ENCODE data around the gene SH2D1A.
"Not testable (repeated sequence)": the region's sequence is repeated elsewhere in the genome, so short reads cannot be mapped to it uniquely, and the experiment has no call there.

Gene SH2D1A

GRCh38 chrX:124346117-124346876 lies at the start of gene SH2D1A:
TSS of gene SH2D1A (plus strand) at chrX:124346563. CDS start at chrX:124346643, 80 bp downstream.
- DNase-seq = no peak

- DNase-seq = not testable (repeated sequence)
Observed at GRCh38 chrX:124299323-124299722, 47.0 kb upstream of the SH2D1A start.

DNA sequence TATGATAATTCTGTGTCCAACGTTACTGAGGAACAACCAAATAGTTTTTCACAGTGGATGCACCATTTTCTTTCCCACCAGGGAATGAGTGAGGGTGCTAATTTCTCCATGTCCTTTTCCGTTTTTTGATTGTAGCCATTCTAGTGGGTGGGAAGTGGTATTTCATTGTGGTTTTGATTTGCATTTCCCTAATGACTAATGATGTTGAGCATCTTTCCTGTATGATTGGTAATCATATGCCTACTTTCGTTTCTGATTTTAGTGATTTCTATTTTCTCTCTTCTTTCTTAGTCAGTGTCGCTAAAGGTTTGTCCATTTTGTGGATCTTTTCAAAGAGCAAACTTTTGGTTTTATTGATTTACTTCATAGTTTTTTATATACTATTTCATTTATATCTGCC lies 46.0 kb upstream of the SH2D1A start:
- no peak for DNase-seq

GRCh38 chrX:124307253-124307907 lies 39.0 kb upstream of the SH2D1A start:
- DNase-seq = no peak

DNA sequence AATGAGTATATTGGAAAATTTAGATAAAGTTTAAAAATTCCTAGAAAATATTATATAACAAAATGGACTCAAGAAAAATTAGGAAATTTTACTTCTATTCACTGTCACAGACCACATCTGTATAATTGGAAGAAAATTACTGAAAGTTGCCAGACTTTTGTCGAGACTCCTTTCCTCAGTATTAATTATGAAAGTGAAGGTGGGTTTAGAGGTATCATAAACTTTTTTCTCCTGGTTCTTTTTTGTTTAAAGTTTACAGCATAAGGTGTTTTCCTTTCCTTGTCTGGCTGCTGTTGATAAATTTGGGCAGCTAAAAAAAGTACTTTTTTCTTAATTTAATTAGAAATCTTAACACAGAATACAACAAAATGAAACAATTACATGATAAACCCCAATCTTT lies 20.6 kb upstream of the SH2D1A start:
- DNase-seq = no peak

DNA sequence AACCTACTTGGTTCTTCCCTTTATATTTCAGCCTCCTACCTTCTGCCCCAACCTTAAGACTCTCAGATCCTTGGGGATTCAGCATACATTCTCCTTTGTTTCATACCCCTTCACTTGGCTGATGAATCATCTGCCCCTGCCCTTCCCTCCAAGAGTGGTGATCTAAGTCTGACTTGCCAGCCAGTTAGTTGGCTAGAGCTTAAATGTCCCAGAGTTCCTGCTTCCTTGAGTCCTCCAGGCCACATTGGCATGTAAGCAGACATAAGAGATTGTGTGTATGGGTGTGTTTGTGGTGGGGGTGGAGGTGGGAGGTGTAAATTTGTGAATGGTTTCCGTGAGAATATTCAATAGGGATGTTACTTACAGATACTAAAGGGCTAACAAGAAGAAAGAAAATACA lies 17.6 kb upstream of the SH2D1A start:
- no peak for DNase-seq

- DNase-seq = no peak
Observed at GRCh38 chrX:124332481-124333424, 13.6 kb upstream of the SH2D1A start, which contains the start of gene TEX13D. TSS of gene TEX13D (plus strand) at chrX:124332660. CDS start at chrX:124332918, 258 bp downstream.

DNA sequence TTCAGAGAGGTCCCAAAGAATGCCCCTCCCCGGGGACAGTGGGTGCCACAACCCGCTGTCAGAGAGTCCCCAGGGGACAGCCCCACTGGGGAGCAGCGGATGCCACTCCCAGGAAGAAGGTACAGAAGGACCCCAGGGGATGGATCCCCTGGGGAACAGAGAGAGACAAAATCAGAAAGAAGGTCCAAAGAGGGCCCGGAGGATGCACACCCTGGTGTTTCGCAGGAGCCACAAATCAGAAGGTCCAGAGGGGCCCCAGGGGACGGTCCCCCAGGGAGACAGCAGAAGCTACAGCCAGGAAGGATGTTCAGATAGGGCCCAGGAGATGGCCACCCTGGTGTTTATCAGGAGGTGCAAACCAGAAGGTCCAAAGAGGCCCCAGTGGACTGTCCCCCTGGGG lies 12.5 kb upstream of the SH2D1A start:
- no peak for DNase-seq

- DNase-seq = not testable (repeated sequence)
Observed at GRCh38 chrX:124334555-124334954, 11.8 kb upstream of the SH2D1A start.

GRCh38 chrX:124335598-124335997 lies 10.8 kb upstream of the SH2D1A start:
- no peak for DNase-seq

DNA sequence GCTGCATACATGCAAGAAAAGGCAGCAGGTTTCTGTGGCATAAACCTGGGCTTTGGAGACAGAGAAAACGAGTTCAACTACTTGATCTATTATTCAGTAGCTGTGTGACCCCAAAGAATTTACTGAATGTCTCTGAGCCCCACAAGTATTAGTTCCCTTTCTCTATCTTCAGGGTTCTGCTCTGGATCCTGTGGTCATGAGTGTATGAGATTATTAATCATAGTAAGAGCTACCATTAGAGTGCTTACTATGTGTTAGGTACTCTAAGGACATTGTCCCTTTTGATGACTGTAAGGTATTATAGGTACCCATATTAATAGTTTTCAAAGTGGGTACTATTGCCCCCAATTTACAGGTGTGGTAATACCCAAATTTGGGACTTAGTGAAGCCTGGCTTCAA lies 8.4 kb upstream of the SH2D1A start:
- no peak for DNase-seq

DNA sequence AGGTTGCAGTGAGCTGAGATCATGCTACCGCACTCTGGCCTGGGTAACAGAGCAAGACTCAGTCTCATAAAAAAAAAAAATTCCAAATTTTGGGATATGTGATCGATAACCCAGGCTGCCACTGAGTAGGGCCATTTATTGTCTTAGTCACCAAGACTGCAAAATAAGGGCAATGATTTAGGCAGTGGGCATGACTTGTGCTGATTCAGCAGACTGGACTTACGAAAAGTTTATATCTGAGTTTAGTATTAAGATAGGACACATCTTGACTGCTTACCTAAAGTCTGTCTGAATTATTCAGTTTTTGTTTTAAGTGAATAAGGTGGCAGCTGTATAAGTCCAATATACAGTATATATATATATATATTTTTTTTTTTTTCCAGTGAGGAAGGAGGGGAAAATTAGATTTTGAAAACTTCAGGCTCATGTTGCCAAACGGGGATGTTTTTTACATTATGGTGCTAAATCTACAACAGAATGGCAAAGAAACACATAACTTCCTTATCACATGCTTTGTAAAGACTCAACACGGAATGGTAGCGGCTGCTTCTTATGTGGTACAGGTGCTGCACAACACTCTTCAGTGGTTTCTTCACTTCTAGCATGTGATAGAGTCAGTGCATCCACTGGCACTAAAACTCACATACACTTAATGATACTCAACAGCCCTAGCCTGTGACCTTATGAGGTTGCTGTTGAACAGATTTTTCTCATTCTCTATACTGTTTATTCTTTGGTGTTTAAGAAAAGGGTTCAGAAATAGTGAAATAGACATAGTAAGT lies 7.4 kb upstream of the SH2D1A start:
- DNase-seq = no peak

DNA sequence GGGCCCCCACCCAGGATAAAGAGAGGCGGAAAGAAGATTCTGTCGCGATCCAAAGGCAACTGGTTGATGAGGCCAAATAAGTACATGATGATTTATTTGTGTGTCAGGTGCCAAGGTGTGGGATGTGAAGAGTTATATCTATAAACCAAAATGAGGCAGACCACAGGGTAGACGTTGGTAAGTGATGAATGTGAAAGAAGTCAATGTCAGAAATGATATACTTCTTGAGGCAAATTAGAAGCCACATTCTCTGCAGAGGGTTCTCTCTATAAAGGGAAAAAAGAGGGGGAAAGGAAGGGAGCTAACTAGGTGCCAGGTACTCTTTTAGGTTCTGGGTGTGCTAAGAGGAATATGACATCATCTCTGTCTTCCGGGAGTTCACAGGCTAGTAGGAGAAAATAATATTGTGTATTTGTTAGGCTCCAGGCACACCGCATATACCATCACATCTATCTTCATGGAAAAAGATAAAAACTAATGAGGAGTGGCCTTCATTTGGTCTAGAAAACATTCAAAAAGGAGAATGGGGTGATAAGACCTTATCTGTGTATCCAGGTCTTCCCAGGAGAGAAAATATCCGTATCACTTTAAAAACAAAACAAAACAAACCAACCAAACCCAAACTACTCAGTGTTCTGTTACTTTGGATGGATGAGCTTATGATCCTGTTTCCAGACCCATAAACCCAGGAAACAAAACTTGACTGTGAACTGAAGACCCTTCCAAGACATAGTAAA lies 4.8 kb upstream of the SH2D1A start:
- DNase-seq = no peak

GRCh38 chrX:124342174-124342867 lies 4.0 kb upstream of the SH2D1A start:
- no peak for DNase-seq

- no peak for DNase-seq
Observed at GRCh38 chrX:124343016-124343415, 3.3 kb upstream of the SH2D1A start.

DNA sequence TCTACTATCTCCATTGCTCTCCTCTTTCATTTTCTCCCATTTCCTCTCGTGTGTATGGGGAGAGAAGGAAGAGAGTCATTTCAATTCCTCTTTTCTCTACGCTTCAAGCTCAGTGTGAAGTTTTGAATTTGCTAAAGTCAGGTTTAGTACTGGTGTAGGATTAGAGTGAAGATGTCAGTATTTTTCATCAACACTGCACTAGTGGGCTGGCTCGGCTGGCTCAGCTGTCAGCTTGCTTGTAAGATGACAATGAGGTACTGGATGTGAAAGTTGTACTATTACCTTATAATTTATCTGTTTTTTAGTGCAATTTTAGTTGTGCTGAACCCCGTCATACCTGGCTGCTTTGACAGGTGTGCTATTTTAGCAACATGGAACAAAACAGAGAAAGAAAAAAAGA lies 2.1 kb upstream of the SH2D1A start:
- DNase-seq = no peak

DNA sequence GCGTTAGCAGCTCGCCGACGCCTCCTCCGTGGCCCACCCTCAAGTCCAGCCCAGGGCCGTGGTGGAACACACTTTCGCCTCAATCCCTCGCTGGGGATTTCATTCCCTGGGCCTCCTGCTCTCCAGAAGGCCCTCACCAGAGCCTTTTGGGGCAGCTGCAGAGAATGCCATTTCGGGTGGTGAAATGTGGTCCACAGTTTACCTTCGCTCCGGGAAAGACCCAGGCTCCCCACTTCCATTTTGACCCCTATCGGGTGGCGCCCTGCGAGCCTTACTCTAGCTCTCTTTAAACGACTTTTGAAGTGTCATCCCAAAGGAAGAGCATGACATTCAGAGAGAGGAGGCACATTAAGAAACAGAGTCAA lies 496 bp downstream of the SH2D1A start:
- DNase-seq = no peak

DNA sequence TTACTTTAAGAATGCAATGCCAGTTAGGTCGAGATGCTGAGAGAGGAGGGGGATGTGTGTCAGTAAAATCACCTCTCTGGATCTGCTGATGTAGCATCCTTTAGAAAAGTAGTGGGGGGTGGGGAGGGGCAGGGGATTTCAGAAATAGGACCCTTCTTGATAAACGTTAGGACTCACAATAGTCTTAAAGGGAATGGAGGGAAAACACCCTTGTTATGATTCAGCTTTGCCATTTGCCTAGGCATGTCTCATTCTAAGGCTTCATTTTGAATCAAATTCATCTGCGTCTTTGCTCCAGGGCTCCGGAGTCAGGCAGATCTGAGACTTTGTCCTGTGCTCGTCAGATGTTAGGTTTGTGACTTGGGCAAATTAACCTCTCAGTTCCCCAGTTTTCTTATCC lies 879 bp downstream of the SH2D1A start:
- no peak for DNase-seq

GRCh38 chrX:124348182-124348581 lies 1.8 kb downstream of the SH2D1A start:
- no peak for DNase-seq

GRCh38 chrX:124348885-124349453 lies 2.6 kb downstream of the SH2D1A start:
- DNase-seq = no peak

DNA sequence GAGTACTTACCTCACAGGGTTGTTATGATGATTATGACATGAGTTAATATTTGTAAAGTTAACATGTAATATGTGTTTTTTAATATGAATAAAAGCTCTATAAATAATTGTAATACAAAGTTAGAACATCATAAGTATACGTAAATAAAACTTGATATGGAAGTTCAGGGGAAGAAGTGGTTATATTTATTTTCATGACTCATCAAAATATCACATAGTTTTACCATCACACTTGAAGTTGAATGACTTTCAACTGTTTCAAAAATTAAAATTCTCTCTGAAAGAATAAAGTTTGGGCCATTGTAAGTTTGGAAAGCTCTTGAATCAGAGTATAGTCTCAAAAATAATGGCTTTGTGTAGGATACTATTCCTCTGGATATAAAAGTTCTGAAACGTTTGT lies 8.3 kb downstream of the SH2D1A start:
- no peak for DNase-seq
